Measurements from ENCODE around the gene CHL1.

The CHL1 gene

GRCh38 chr3:436053-436452 lies 239.5 kb downstream of the CHL1 start:
- no CpG with 5 or more reads among the region's 2 CpGs for WGBS (ENCODE audit: extremely low coverage, insufficient coverage, low lambda C conversion rate)
- H3K4ac ChIP-seq (ENCODE audit: low read depth, low read length), result no peak overlapping the region
- no peak overlapping the region for H4K5ac ChIP-seq (ENCODE audit: low read length)
- H3K4me1 ChIP-seq (ENCODE audit: control insufficient read depth, low read depth, low read length), result no peaks in the 10 kb centered on the region
- no peak for DNase-seq
- H4K8ac ChIP-seq (ENCODE audit: low read depth, low read length), result no peak overlapping the region
- H3K79me2 ChIP-seq (ENCODE audit: control insufficient read depth, insufficient read depth, low read length), result no peaks in the 10 kb centered on the region
- H3K36me3 ChIP-seq (ENCODE audit: control insufficient read depth, insufficient read depth, low read length), result no peaks in the 10 kb centered on the region
- H2BK15ac ChIP-seq (replicated peaks; ENCODE audit: low read depth), result no peak overlapping the region
- no peak overlapping the region for H3K27ac ChIP-seq (ENCODE audit: low read depth, low read length)
- H3K27me3 ChIP-seq (ENCODE audit: insufficient read depth, low read length, poor library complexity), result peaks cover 2% of the 10 kb centered on the region
- no peaks in the 10 kb centered on the region for H3K79me1 ChIP-seq (ENCODE audit: low read length)
- H3K4me3 ChIP-seq (ENCODE audit: low read length), result no peak overlapping the region
- no peak overlapping the region for H3K56ac ChIP-seq (ENCODE audit: low read length)
- no peak overlapping the region for H2BK120ac ChIP-seq (ENCODE audit: low read depth, low read length)
- H3K23ac ChIP-seq (ENCODE audit: low read length), result no peak overlapping the region
- no peak overlapping the region for H2AK5ac ChIP-seq (ENCODE audit: low read length)
- H3K18ac ChIP-seq (ENCODE audit: low read length), result no peak overlapping the region
- no peak overlapping the region for H2BK5ac ChIP-seq (ENCODE audit: low read length)
- H3K9ac ChIP-seq (ENCODE audit: low read length), result no peak overlapping the region
- H3K4me2 ChIP-seq (ENCODE audit: low read length), result no peak overlapping the region

- WGBS (ENCODE audit: extremely low coverage, insufficient coverage, low lambda C conversion rate), result 100% methylated on average over 2 of the region's 5 CpGs
- no peak overlapping the region for H3K4me3 ChIP-seq (ENCODE audit: low read length)
- H4K5ac ChIP-seq (ENCODE audit: low read length), result no peak overlapping the region
- no peak overlapping the region for H2BK120ac ChIP-seq (ENCODE audit: low read depth, low read length)
- no peak overlapping the region for H3K18ac ChIP-seq (ENCODE audit: low read length)
- H3K4me2 ChIP-seq (ENCODE audit: low read length), result no peak overlapping the region
- H3K79me1 ChIP-seq (ENCODE audit: low read length), result no peaks in the 10 kb centered on the region
- no peak overlapping the region for H2AK5ac ChIP-seq (ENCODE audit: low read length)
- H3K9ac ChIP-seq (ENCODE audit: low read length), result no peak overlapping the region
- H3K36me3 ChIP-seq (ENCODE audit: control insufficient read depth, insufficient read depth, low read length), result no peaks in the 10 kb centered on the region
- no peak overlapping the region for H3K4ac ChIP-seq (ENCODE audit: low read depth, low read length)
- peaks cover 2% of the 10 kb centered on the region for H3K27me3 ChIP-seq (ENCODE audit: insufficient read depth, low read length, poor library complexity)
- H3K23ac ChIP-seq (ENCODE audit: low read length), result no peak overlapping the region
- no peak for DNase-seq
- H3K27ac ChIP-seq (ENCODE audit: low read depth, low read length), result no peak overlapping the region
- H2BK5ac ChIP-seq (ENCODE audit: low read length), result no peak overlapping the region
- H2BK15ac ChIP-seq (replicated peaks; ENCODE audit: low read depth), result no peak overlapping the region
- no peaks in the 10 kb centered on the region for H3K79me2 ChIP-seq (ENCODE audit: control insufficient read depth, insufficient read depth, low read length)
- H4K8ac ChIP-seq (ENCODE audit: low read depth, low read length), result no peak overlapping the region
- H3K56ac ChIP-seq (ENCODE audit: low read length), result no peak overlapping the region
- no peaks in the 10 kb centered on the region for H3K4me1 ChIP-seq (ENCODE audit: control insufficient read depth, low read depth, low read length)
Observed at GRCh38 chr3:440826-441225, 244.3 kb downstream of the CHL1 start.

- Histone ChIP-seq H3K79me2 (ENCODE audit: control insufficient read depth, insufficient read depth, low read length) (no peaks in the 10 kb centered on the region), H4K5ac (ENCODE audit: low read length) (no peak overlapping the region), H2AK5ac (ENCODE audit: low read length) (no peak overlapping the region), H3K4me1 (ENCODE audit: control insufficient read depth, low read depth, low read length) (no peaks in the 10 kb centered on the region), H3K36me3 (ENCODE audit: control insufficient read depth, insufficient read depth, low read length) (no peaks in the 10 kb centered on the region), H3K23ac (ENCODE audit: low read length) (no peak overlapping the region), H4K8ac (ENCODE audit: low read depth, low read length) (no peak overlapping the region), H3K56ac (ENCODE audit: low read length) (no peak overlapping the region), H3K18ac (ENCODE audit: low read length) (no peak overlapping the region), H3K27me3 (ENCODE audit: insufficient read depth, low read length, poor library complexity) (no peaks in the 10 kb centered on the region), H2BK5ac (ENCODE audit: low read length) (no peak overlapping the region), H3K4ac (ENCODE audit: low read depth, low read length) (no peak overlapping the region), H3K79me1 (ENCODE audit: low read length) (no peaks in the 10 kb centered on the region), H3K4me3 (ENCODE audit: low read length) (no peak overlapping the region), H3K9ac (ENCODE audit: low read length) (no peak overlapping the region), H2BK15ac (replicated peaks; ENCODE audit: low read depth) (no peak overlapping the region), H3K4me2 (ENCODE audit: low read length) (no peak overlapping the region), H3K27ac (ENCODE audit: low read depth, low read length) (no peak overlapping the region), H2BK120ac (ENCODE audit: low read depth, low read length) (no peak overlapping the region)
- no CpG with 5 or more reads among the region's 2 CpGs for WGBS (ENCODE audit: extremely low coverage, insufficient coverage, low lambda C conversion rate)
- no peak for DNase-seq
Observed at GRCh38 chr3:445960-446359, 249.4 kb downstream of the CHL1 start.

- no peak overlapping the region for H3K4me2 ChIP-seq (ENCODE audit: low read length)
- no peak overlapping the region for H2BK120ac ChIP-seq (ENCODE audit: low read depth, low read length)
- no peak overlapping the region for H3K23ac ChIP-seq (ENCODE audit: low read length)
- no peak overlapping the region for H2BK15ac ChIP-seq (replicated peaks; ENCODE audit: low read depth)
- H3K4me1 ChIP-seq (ENCODE audit: control insufficient read depth, low read depth, low read length), result no peaks in the 10 kb centered on the region
- no peak overlapping the region for H3K4ac ChIP-seq (ENCODE audit: low read depth, low read length)
- H2AK5ac ChIP-seq (ENCODE audit: low read length), result no peak overlapping the region
- DNase-seq, result no peak
- H3K56ac ChIP-seq (ENCODE audit: low read length), result no peak overlapping the region
- no peaks in the 10 kb centered on the region for H3K79me1 ChIP-seq (ENCODE audit: low read length)
- H2BK5ac ChIP-seq (ENCODE audit: low read length), result no peak overlapping the region
- H3K27me3 ChIP-seq (ENCODE audit: insufficient read depth, low read length, poor library complexity), result no peaks in the 10 kb centered on the region
- no peak overlapping the region for H3K4me3 ChIP-seq (ENCODE audit: low read length)
- no peak overlapping the region for H3K9ac ChIP-seq (ENCODE audit: low read length)
- no peak overlapping the region for H4K8ac ChIP-seq (ENCODE audit: low read depth, low read length)
- H3K79me2 ChIP-seq (ENCODE audit: control insufficient read depth, insufficient read depth, low read length), result no peaks in the 10 kb centered on the region
- no CpG with 5 or more reads among the region's 5 CpGs for WGBS (ENCODE audit: extremely low coverage, insufficient coverage, low lambda C conversion rate)
- no peak overlapping the region for H4K5ac ChIP-seq (ENCODE audit: low read length)
- H3K27ac ChIP-seq (ENCODE audit: low read depth, low read length), result no peak overlapping the region
- H3K36me3 ChIP-seq (ENCODE audit: control insufficient read depth, insufficient read depth, low read length), result no peaks in the 10 kb centered on the region
- no peak overlapping the region for H3K18ac ChIP-seq (ENCODE audit: low read length)
Observed at GRCh38 chr3:447671-448070, 251.1 kb downstream of the CHL1 start.

GRCh38 chr3:449711-450110 lies 253.1 kb downstream of the CHL1 start:
- no peak overlapping the region for H3K18ac ChIP-seq (ENCODE audit: low read length)
- no peak overlapping the region for H3K23ac ChIP-seq (ENCODE audit: low read length)
- H2BK120ac ChIP-seq (ENCODE audit: low read depth, low read length), result no peak overlapping the region
- H4K5ac ChIP-seq (ENCODE audit: low read length), result no peak overlapping the region
- no peak overlapping the region for H3K4me3 ChIP-seq (ENCODE audit: low read length)
- no peak overlapping the region for H2BK15ac ChIP-seq (replicated peaks; ENCODE audit: low read depth)
- no peak overlapping the region for H3K56ac ChIP-seq (ENCODE audit: low read length)
- DNase-seq, result no peak
- H3K4me2 ChIP-seq (ENCODE audit: low read length), result no peak overlapping the region
- no peaks in the 10 kb centered on the region for H3K79me1 ChIP-seq (ENCODE audit: low read length)
- no peak overlapping the region for H3K9ac ChIP-seq (ENCODE audit: low read length)
- H4K8ac ChIP-seq (ENCODE audit: low read depth, low read length), result no peak overlapping the region
- H3K36me3 ChIP-seq (ENCODE audit: control insufficient read depth, insufficient read depth, low read length), result no peaks in the 10 kb centered on the region
- H3K27ac ChIP-seq (ENCODE audit: low read depth, low read length), result no peak overlapping the region
- H3K27me3 ChIP-seq (ENCODE audit: insufficient read depth, low read length, poor library complexity), result no peaks in the 10 kb centered on the region
- no peak overlapping the region for H2BK5ac ChIP-seq (ENCODE audit: low read length)
- no peak overlapping the region for H2AK5ac ChIP-seq (ENCODE audit: low read length)
- H3K4me1 ChIP-seq (ENCODE audit: control insufficient read depth, low read depth, low read length), result no peaks in the 10 kb centered on the region
- H3K79me2 ChIP-seq (ENCODE audit: control insufficient read depth, insufficient read depth, low read length), result no peaks in the 10 kb centered on the region
- H3K4ac ChIP-seq (ENCODE audit: low read depth, low read length), result no peak overlapping the region
- no CpG with 5 or more reads among the region's 4 CpGs for whole genome bisulfite sequencing (ENCODE audit: extremely low coverage, insufficient coverage, low lambda C conversion rate)

GRCh38 chr3:452221-452620 lies 255.7 kb downstream of the CHL1 start:
- H3K23ac ChIP-seq (ENCODE audit: low read length), result no peak overlapping the region
- no peak overlapping the region for H2AK5ac ChIP-seq (ENCODE audit: low read length)
- no peak overlapping the region for H3K56ac ChIP-seq (ENCODE audit: low read length)
- no peak overlapping the region for H4K5ac ChIP-seq (ENCODE audit: low read length)
- H3K18ac ChIP-seq (ENCODE audit: low read length), result no peak overlapping the region
- no peak overlapping the region for H2BK15ac ChIP-seq (replicated peaks; ENCODE audit: low read depth)
- no peak overlapping the region for H3K4me2 ChIP-seq (ENCODE audit: low read length)
- H3K4me3 ChIP-seq (ENCODE audit: low read length), result no peak overlapping the region
- no peaks in the 10 kb centered on the region for H3K36me3 ChIP-seq (ENCODE audit: control insufficient read depth, insufficient read depth, low read length)
- no peaks in the 10 kb centered on the region for H3K79me1 ChIP-seq (ENCODE audit: low read length)
- no peak for DNase-seq
- no CpG with 5 or more reads among the region's 2 CpGs for WGBS (ENCODE audit: extremely low coverage, insufficient coverage, low lambda C conversion rate)
- no peaks in the 10 kb centered on the region for H3K4me1 ChIP-seq (ENCODE audit: control insufficient read depth, low read depth, low read length)
- H3K27ac ChIP-seq (ENCODE audit: low read depth, low read length), result no peak overlapping the region
- no peak overlapping the region for H2BK120ac ChIP-seq (ENCODE audit: low read depth, low read length)
- no peak overlapping the region for H4K8ac ChIP-seq (ENCODE audit: low read depth, low read length)
- H3K27me3 ChIP-seq (ENCODE audit: insufficient read depth, low read length, poor library complexity), result no peaks in the 10 kb centered on the region
- no peak overlapping the region for H2BK5ac ChIP-seq (ENCODE audit: low read length)
- no peak overlapping the region for H3K4ac ChIP-seq (ENCODE audit: low read depth, low read length)
- H3K79me2 ChIP-seq (ENCODE audit: control insufficient read depth, insufficient read depth, low read length), result no peaks in the 10 kb centered on the region
- no peak overlapping the region for H3K9ac ChIP-seq (ENCODE audit: low read length)

Measured in mesendoderm (in vitro differentiated cells).